Pancreas (tissue), 10 donors: ENCODE results near the gene JAKMIP3. TPM values are rescaled to one million over a fixed set of nuclear protein-coding genes. Genes with fewer than 3 reads are reported as not detected.

Source experiments
- ATAC-seq, 4 donors: fragments of 200-7000 bp; cut with Tn5 transposase; one replicate each; pipeline versions ENCODE4 v1.8.0 to v1.9.1; 2020; ENCODE audit warnings: mild to moderate bottlenecking in 4 of 4, moderate library complexity in 4 of 4
- DNase-seq, 6 donors: peaks; one replicate each; pipeline ENCODE4 v3.0.0-alpha.2; 2020
- FAIRE-seq: peaks from 2 replicates; lab custom pipeline; 2012; peaks lifted over from hg19 to GRCh38; lab: Jason Lieb, UNC
- H3K27ac ChIP-seq, 4 donors: fragments of 200-600 bp; sonication (generic); 1 replicate in 3 of 4; 2 replicates in 1 of 4; pipeline versions ENCODE4 v1.5.0 to v1.8.0; 2020
- H3K27me3 ChIP-seq, 4 donors: fragments of 200-600 bp; one replicate each; pipeline ENCODE4 v1.8.0; 2021
- H3K36me3 ChIP-seq, 3 donors: fragments of 200-600 bp; sonication (generic) in 1 of 3; one replicate each; pipeline versions ENCODE4 v1.5.0 to v1.8.0; 2020 to 2021
- H3K4me1 ChIP-seq, 3 donors: fragments of 200-600 bp; one replicate each; pipeline ENCODE4 v1.8.0; 2021
- H3K4me3 ChIP-seq, 4 donors: fragments of 200-600 bp; sonication (generic) in 2 of 4; one replicate each; pipeline versions ENCODE4 v1.5.0 to v1.8.0; 2020 to 2021
- H3K9me3 ChIP-seq, 4 donors: fragments of 200-600 bp; one replicate each; pipeline ENCODE4 v1.8.0; 2021
- WGBS, 2 donors: extraction: QIAGEN DNeasy Blood & Tissue Kit; methylation state at CpG; one replicate each; pipeline ENCODE4 v1.1.7; 2013; 5-methylcytosine and 5-hydroxymethylcytosine counted together
- intact Hi-C, 3 donors: fragments of 100-400 bp; cut with DNase I; formaldehyde crosslinking; loops; one replicate each; pipeline versions ENCODE4 v1.11.1 to v1.14.2; 2022
- polyA plus RNA-seq, 2 donors: library from polyadenylated mRNA; stranded (reverse); fragments of 200-250 nt; gene quantifications; one replicate each; pipeline ENCODE4 v1.2.3, GENCODE V29; 2013
- total RNA-seq, 6 donors: library from RNA; stranded (reverse); fragmentation: NEBNext Ultra II Directional in 4 of 6; extraction: Animal tissue kit (Norgen Biotek cat#: 25700) in 4 of 6; gene quantifications; one replicate each; pipeline versions ENCODE4 v1.2.1 to v1.2.4, GENCODE V29; 2021 to 2023
- TF ChIP-seq, protein P1 (sequence below), 4 donors: fragments of 200-600 bp; sonication (generic) in 3 of 4; IDR thresholded peaks; one replicate each; pipeline versions ENCODE4 v1.5.0 to v1.8.0; 2021; ENCODE audit warnings: antibody characterized with exemption in 4 of 4
- donor health status: healthy with polysubstance abuse.
- donor health status: DM: no; HTN: no; CAD: no; lungs with moderate emphysema.
- donor health status: DM: no; HTN: no; CAD: no.
- donor health status: control.
- donor health status: control.
- donor health status: Bipolar disorder and iron deficiency.
- donor health status: DM: yes; HTN: yes; CAD: no.
- donor health status: DM: no; HTN: no; CAD: no.
- donor health status: DM: no; HTN: no; CAD: no.
- donor health status: DM: yes; HTN: yes; CAD: no.

Gene JAKMIP3
- total and polyA plus RNA-seq, 8 donors: 0.19 to 1.4 (median 0.33) TPM

DNA sequence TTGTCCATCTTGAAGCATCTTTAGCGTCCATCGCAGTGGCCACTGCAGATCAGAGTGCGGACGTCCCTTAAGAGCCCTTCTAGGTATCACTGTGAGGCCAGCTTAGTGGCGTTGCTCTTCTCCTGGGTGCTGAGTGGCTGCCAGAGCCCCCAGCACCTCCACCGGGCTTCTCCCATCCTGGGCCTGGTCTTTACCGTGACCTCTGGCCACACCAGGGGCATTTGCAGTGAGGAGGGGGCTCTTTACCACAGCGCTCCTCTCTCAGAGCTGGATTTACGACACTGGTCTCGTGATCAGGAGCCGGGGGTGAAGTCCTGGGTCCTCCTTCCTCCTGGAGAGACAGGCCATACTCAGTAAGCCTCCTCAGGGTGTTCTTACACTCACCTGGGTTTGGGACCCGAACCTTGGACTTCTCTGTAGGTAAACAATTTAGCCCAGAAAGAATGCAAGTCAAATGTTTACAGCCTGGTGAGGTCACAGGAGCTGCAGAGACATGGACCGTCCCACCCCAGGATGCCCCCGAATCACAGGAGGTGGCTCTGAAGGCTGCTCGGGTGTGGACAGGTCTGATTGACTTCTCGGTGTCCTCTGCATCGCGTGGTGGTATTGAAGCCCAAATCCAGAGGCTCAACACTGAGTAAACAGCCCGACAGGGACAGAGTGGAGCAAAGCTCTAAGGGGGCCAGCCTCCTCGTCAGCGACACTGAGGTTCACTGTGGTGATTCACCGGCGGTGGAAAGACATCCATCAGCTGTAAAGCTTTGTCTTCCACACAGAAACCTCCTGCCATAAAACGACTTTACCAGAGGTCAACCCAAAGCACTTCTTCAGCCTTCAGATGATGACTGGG lies 33.0 kb downstream of the JAKMIP3 start:
- FAIRE-seq (no peak), ATAC-seq (no peak), DNase-seq (no peak)
- H3K27me3 ChIP-seq: no peaks in the 10 kb centered on the region
- H3K9me3 ChIP-seq: no peaks in the 10 kb centered on the region
- H3K4me3 ChIP-seq: no peak overlapping the region
- no peaks in the 10 kb centered on the region for H3K36me3 ChIP-seq
- intact Hi-C loops: no loop called here
- H3K4me1 ChIP-seq: no peaks in the 10 kb centered on the region
- TF ChIP-seq, protein P1, sequence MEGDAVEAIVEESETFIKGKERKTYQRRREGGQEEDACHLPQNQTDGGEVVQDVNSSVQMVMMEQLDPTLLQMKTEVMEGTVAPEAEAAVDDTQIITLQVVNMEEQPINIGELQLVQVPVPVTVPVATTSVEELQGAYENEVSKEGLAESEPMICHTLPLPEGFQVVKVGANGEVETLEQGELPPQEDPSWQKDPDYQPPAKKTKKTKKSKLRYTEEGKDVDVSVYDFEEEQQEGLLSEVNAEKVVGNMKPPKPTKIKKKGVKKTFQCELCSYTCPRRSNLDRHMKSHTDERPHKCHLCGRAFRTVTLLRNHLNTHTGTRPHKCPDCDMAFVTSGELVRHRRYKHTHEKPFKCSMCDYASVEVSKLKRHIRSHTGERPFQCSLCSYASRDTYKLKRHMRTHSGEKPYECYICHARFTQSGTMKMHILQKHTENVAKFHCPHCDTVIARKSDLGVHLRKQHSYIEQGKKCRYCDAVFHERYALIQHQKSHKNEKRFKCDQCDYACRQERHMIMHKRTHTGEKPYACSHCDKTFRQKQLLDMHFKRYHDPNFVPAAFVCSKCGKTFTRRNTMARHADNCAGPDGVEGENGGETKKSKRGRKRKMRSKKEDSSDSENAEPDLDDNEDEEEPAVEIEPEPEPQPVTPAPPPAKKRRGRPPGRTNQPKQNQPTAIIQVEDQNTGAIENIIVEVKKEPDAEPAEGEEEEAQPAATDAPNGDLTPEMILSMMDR (IDR thresholded peaks at IDR 0.05): no peak
- no peak overlapping the region for H3K27ac ChIP-seq
- 49 to 62% methylated on average over 24 of the region's 24 CpGs for WGBS, 2 donors

DNA sequence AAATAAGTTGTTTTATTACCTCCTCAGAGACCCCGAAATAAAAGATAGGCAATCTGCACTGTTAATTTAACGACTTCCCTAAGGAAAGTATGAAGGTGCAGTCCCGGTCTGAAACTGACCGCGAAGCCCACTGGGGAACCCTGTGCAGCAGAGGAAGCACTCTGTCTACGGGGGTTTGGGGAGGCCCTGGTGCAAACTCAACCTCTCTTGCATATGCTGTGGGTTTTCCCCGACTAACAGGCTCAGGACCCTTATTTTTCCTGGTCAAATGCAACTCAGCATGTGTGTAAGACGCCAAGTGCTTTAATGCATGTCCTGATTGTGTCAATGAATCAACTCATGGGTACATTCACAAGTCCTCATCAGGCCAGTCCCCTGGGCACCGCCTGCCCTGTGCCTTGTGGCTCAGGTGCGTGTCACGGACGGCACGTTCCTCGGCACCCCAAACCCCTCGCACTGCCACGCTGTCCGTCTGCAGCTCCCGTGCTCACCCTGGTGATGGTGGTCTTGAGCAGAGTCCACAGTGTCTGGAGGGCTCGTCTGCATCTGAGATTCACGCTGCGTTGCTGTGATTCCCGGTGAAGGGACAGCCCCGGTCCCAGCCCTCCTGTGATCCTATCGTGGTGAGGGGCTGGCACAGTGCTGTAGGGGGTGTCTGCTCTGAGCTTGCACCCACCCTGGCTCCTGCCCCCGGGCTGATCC lies 33.8 kb downstream of the JAKMIP3 start:
- Histone ChIP-seq H3K9me3 (no peaks in the 10 kb centered on the region), H3K27me3 (no peaks in the 10 kb centered on the region), H3K36me3 (no peaks in the 10 kb centered on the region), H3K27ac (no peak overlapping the region), H3K4me3 (no peak overlapping the region), H3K4me1 (no peaks in the 10 kb centered on the region)
- DNase-seq: no peak
- intact Hi-C loops: loop anchor here in 1 of 3 donors (10.0 kb wide), 1 partner anchor 45 kb away; no protein-coding TSS in a partner anchor
- no peak for ATAC-seq
- no peak for FAIRE-seq
- 58 to 63% methylated on average over 25 of the region's 25 CpGs for WGBS, 2 donors
- TF ChIP-seq, protein P1 (IDR thresholded peaks at IDR 0.05): no peak

DNA sequence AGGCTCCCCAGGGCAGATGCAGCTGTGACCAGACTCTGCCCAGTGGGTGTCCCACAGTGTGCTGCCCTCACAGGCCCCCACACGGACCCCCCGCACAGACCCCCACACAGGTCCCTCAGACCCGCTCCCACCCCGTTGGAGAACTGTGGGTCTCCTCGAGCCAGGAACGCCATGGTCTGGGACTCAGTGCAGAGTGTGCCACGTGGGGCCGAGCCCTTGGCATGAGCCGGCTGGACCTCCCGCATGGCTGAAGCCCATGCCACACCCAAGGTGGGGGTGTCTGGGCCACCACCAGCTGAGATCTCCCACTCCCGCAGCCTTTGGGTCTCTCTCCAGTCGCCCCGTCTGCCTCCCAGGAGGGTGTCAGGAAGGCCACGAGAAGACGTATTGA lies 34.3 kb downstream of the JAKMIP3 start:
- FAIRE-seq (no peak), ATAC-seq (no peak), DNase-seq (no peak)
- 62 to 69% methylated on average over 15 of the region's 15 CpGs for WGBS, 2 donors
- intact Hi-C loops: loop anchor here in 1 of 3 donors (10.0 kb wide), 1 partner anchor 45 kb away; no protein-coding TSS in a partner anchor
- TF ChIP-seq, protein P1 (IDR thresholded peaks at IDR 0.05): no peak
- no peaks in the 10 kb centered on the region for H3K9me3 ChIP-seq
- no peak overlapping the region for H3K4me3 ChIP-seq
- H3K36me3 ChIP-seq: no peaks in the 10 kb centered on the region
- H3K27me3 ChIP-seq: no peaks in the 10 kb centered on the region
- H3K27ac ChIP-seq: no peak overlapping the region
- H3K4me1 ChIP-seq: no peaks in the 10 kb centered on the region

DNA sequence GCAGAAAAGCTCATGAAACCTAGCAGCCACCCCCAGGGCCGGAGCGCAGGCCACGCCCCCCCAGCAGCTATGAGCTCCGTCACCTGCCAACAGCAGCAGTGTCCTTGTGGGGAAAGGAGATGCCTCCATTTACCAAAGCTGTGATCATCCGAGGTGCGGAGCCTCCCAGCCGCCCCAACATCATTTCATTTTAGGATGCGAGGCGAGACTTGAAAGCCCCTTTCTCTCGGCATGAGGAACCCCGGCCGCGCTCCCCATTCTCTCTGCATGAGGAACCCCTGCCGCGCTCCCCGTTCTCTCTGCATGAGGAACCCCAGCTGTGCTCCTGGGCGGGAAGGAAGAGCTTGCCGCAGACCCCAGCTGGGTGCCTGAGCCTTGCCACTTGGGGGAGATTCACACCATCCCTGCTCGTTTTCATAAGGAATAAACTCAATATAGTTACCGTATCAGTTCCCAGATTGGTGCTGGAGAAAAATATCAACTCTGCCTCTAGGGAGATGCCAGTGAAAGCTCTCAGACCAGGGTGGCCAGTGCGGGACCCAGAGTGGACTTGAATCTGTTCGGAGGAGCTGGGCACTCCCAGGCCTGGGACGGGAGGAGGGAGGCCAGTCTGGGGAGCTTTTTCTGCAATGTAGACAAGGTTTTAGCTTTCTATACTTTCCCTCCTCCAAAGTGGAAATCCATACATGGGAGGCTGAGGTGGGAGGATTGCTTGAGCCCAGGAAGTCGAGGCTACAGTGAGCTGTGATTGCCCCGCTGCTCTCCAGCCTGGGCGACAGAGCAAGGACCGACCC lies 35.0 kb downstream of the JAKMIP3 start:
- WGBS, 2 donors: 65 to 73% methylated on average over 27 of the region's 27 CpGs
- H3K4me1 ChIP-seq: no peaks in the 10 kb centered on the region
- H3K36me3 ChIP-seq: no peaks in the 10 kb centered on the region
- ATAC-seq (no peak), FAIRE-seq (no peak), DNase-seq (no peak)
- no peak overlapping the region for H3K4me3 ChIP-seq
- H3K27me3 ChIP-seq: no peaks in the 10 kb centered on the region
- TF ChIP-seq, protein P1 (IDR thresholded peaks at IDR 0.05): no peak
- intact Hi-C loops: loop anchor here in 1 of 3 donors (10.0 kb wide), 1 partner anchor 46 kb away; no protein-coding TSS in a partner anchor
- no peaks in the 10 kb centered on the region for H3K9me3 ChIP-seq
- H3K27ac ChIP-seq: no peak overlapping the region
